ENCODE results near the gene GSTM5.
"Not testable (repeated sequence)": the region's sequence is repeated elsewhere in the genome, so short reads cannot be mapped to it uniquely, and the experiment has no call there.

- TF ChIP-seq CTCF (conservative IDR thresholded peaks at IDR 0.05; ENCODE audit: low read length); EZH2phosphoT487 (IDR thresholded peaks at IDR 0.05; ENCODE audit: borderline replicate concordance, low read depth, low read length): not testable (repeated sequence)
Observed at GRCh38 chr1:109711593-109712320, at the start of gene GSTM5.

Measured in OCI-LY7 (cell line).